ENCODE results near the gene RETSAT. TPM values are rescaled to one million over a fixed set of nuclear protein-coding genes. Genes with fewer than 3 reads are reported as not detected.
"Not testable (repeated sequence)": the region's sequence is repeated elsewhere in the genome, so short reads cannot be mapped to it uniquely, and the experiment has no call there.

Gene RETSAT
- total RNA-seq, 3 donors from 2014 or later = 154 to 378 (median 278) TPM

DNA sequence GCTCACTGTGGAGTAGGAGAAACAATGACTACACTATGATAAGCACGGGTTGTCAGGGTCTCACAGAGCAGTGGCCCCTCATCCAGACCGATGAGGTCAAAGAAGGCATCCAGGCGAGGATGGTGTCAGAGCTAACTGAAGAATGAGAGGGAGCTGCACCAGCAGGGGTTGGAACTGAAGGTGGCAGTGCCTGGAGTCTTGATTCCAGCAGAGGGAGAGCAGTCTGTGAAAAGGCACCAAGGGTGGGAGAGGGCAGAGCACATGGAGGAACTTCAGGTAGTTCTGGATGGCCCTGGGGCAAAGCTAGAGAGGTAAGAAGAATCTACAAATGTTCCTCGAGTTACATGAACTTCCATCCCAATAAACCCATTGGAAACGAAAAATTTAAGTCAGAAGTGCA is 12.9 kb upstream of the RETSAT start:
- Histone ChIP-seq H3K9me3 (no peaks in the 10 kb centered on the region), H3K36me3 (ENCODE audit: low read depth) (no peaks in the 10 kb centered on the region), H3K4me1 (ENCODE audit: low read depth) (no peaks in the 10 kb centered on the region), H3K4me3 (no peak overlapping the region)
- no peak for ATAC-seq
- intact Hi-C loops (cut with DNase I, micrococcal nuclease) = no loop called here
- TF ChIP-seq, protein P1, sequence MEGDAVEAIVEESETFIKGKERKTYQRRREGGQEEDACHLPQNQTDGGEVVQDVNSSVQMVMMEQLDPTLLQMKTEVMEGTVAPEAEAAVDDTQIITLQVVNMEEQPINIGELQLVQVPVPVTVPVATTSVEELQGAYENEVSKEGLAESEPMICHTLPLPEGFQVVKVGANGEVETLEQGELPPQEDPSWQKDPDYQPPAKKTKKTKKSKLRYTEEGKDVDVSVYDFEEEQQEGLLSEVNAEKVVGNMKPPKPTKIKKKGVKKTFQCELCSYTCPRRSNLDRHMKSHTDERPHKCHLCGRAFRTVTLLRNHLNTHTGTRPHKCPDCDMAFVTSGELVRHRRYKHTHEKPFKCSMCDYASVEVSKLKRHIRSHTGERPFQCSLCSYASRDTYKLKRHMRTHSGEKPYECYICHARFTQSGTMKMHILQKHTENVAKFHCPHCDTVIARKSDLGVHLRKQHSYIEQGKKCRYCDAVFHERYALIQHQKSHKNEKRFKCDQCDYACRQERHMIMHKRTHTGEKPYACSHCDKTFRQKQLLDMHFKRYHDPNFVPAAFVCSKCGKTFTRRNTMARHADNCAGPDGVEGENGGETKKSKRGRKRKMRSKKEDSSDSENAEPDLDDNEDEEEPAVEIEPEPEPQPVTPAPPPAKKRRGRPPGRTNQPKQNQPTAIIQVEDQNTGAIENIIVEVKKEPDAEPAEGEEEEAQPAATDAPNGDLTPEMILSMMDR (IDR thresholded peaks at IDR 0.05) = no peak
- DNase-seq = no peak

DNA sequence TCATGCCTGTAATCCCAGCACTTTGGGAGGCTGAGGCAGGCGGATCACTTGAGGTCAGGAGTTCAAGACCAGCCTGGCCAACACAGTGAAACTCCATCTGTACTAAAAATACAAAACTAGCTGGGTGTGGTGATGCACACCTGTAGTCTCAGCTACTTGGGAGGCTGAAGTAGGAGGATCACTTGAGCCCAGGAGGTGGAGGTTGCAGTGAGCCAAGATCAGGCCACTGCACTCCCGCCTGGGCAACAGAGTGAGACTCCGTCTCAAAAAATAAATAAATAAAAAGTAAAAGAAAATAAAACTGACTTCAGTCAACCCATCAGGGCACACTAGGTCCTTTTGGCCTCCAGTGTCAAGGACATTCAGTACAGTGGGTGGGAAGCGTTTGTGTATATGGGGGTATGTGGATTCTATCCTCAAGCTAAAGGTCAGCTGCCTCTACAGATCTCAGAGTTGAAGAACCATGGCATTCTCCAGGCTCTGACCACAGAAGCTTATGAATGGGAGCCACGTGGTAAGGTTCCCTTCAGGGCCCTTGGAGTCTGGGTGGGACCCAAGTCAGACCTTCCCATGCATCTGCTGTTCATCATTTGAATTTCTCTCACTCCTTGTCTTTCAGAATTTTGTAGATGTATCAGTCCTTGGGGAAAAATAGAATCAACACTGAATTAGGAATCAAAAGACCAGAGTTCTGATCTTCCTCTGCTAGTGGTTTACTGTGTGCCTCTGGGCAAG is 8.5 kb upstream of the RETSAT start:
- ATAC-seq; H3K9me3 ChIP-seq; H3K36me3 ChIP-seq (ENCODE audit: low read depth); H3K4me3 ChIP-seq; H3K4me1 ChIP-seq (ENCODE audit: low read depth); DNase-seq; intact Hi-C loops (cut with DNase I, micrococcal nuclease): not testable (repeated sequence)

DNA sequence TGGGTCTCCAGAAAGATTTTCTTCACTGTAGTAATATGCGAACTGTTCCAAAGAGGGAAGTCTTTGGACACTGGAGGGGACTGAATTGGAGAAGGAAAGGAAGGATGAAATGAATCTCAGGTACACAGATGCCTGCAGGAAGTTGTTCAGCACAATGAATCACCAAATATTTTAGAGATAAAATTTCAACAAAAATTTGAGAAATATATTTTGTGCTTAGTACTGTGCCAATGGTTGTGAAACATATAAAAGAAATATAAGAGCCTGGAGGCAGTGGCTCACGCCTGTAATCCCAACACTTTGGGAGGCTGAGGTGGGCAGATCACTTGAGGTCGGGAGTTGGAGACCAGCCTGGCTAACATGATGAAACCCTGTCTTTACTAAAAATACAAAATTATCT is 3.4 kb upstream of the RETSAT start:
- TF ChIP-seq, protein P1 (IDR thresholded peaks at IDR 0.05) = no peak
- Histone ChIP-seq H3K36me3 (ENCODE audit: low read depth) (no peaks in the 10 kb centered on the region), H3K4me3 (no peak overlapping the region), H3K4me1 (ENCODE audit: low read depth) (peaks cover 7% of the 10 kb centered on the region), H3K9me3 (no peaks in the 10 kb centered on the region)
- intact Hi-C loops (cut with DNase I, micrococcal nuclease) = no loop called here
- no peak for ATAC-seq
- no peak for DNase-seq

DNA sequence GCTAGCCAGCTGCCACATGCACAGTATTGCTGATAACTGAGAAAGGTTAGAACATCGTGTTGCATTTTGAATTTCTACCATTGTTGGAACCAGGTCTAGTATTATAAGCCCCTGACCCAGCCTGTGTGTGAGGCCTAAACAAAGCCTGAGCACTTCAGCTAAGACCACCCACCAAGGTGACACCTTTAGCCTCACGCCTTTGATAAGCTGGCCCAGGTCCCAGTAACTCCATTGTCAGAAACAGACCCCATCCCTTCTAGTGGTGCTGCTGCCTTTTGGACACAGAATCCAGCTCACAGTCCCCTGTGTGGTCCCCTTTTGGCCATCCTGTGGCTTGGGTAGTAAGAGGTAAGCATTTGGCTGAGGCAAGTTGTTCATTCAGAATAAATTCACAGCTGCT is 1.9 kb upstream of the RETSAT start:
- DNase-seq (no peak), ATAC-seq (no peak)
- intact Hi-C loops (cut with DNase I, micrococcal nuclease) = no loop called here
- TF ChIP-seq, protein P1 (IDR thresholded peaks at IDR 0.05) = no peak
- Histone ChIP-seq H3K4me3 (no peak overlapping the region), H3K9me3 (no peaks in the 10 kb centered on the region), H3K36me3 (ENCODE audit: low read depth) (no peaks in the 10 kb centered on the region), H3K4me1 (ENCODE audit: low read depth) (peaks cover 8% of the 10 kb centered on the region)

DNA sequence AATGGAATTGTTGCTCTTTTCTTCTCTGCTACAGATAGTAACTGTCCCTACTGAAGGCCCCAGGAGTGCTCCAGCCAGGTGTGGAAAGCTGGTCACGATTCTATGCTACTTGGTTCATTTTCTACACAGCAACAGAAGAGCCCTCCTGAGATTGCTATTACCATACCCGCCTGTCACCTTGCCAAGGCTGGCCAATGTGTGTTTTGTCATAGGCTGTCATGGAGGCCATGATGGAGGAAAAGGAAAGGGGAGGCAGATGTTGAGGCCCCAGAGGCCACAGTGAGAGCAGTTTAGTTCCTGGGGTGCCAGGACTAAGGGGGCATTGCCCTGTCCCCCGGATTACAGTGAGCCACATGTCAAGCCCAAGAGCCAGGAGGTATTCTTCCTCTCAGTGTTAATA is 1.2 kb upstream of the RETSAT start:
- Histone ChIP-seq H3K36me3 (ENCODE audit: low read depth) (no peaks in the 10 kb centered on the region), H3K4me3 (no peak overlapping the region), H3K4me1 (ENCODE audit: low read depth) (peaks cover 8% of the 10 kb centered on the region), H3K9me3 (no peaks in the 10 kb centered on the region)
- TF ChIP-seq, protein P1 (IDR thresholded peaks at IDR 0.05) = no peak
- ATAC-seq = no peak
- intact Hi-C loops (cut with DNase I, micrococcal nuclease) = no loop called here
- DNase-seq = no peak

DNA sequence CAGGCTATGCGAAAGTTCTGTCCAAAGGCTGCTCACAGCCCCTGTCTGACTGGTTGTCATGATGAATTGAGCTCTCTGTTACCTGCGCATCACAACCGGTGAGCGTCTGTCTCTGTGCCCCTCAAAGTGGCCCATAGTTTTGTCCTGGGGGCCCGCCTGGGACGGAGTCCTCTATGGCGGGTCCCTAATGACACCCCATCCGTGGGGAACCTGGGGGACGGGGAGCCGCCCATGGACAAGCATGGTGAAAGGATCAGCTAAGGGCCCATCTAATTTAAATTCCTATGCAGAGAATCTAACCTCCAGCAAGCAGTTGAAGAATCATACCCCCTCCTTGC is 714 bp upstream of the RETSAT start:
- TF ChIP-seq, protein P1 (IDR thresholded peaks at IDR 0.05) = no peak
- no peak for ATAC-seq

More for the DNA sequence above, 714 bp upstream of the RETSAT start:
- H3K36me3 ChIP-seq (ENCODE audit: low read depth) = no peaks in the 10 kb centered on the region
- peaks cover 8% of the 10 kb centered on the region for H3K4me1 ChIP-seq (ENCODE audit: low read depth)
- intact Hi-C loops (cut with DNase I, micrococcal nuclease) = no loop called here
- DNase-seq = no peak
- peak overlapping the region; percentile 65 for H3K4me3 ChIP-seq
- no peaks in the 10 kb centered on the region for H3K9me3 ChIP-seq
